ENCODE measurements around the gene CACNB4. TPM values are rescaled to one million over a fixed set of nuclear protein-coding genes. Genes with fewer than 3 reads are reported as not detected.

CACNB4 gene
- polyA plus RNA-seq, 1 of the 3 experiments (the other 2 are of a cell fraction), result 0.18 TPM

DNA sequence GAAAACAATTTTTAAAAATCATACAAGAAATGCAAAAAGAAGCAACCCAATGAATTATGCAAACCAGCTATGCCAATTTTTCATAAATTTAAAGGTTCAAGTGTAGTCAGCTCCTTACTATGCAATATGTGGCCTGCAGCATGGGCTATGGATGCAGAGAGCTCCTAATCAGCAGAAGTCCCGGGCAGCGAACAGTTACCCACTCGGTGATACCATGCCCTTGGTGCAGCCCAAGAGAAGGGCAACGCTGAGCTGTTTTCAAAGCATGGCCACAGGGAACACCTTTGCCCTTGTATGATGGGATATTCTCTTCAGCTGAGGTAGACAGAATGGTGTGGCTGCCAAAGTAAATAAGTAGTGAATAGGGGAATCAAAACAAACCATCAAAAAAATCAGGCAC is 253.4 kb downstream of the CACNB4 start:
- Histone ChIP-seq H2AFZ (ENCODE audit: low read depth) (no peak overlapping the region), H3K9me2 (no peaks in the 10 kb centered on the region), H3K9me3 (no peaks in the 10 kb centered on the region), H3K4me2 (no peak overlapping the region), H3K36me3 (replicated peaks in 1 of 2; ENCODE audit: control insufficient read depth in 1 of 2, insufficient read depth in 2 of 2, low read length in 1 of 2) (no peaks in the 10 kb centered on the region), H4K20me1 (ENCODE audit: insufficient read depth) (no peaks in the 10 kb centered on the region), H3K4me1 (ENCODE audit: control insufficient read depth in 1 of 2, insufficient read depth in 2 of 2, low read depth in 1 of 2, low read length in 1 of 2) (peaks cover 0 to 4% of the 10 kb centered on the region in 2 experiments; a peak in 1 of 4 replicates), H3K79me2 (ENCODE audit: insufficient read depth) (no peaks in the 10 kb centered on the region), H3K27ac (ENCODE audit: low read depth in 2 of 2, low read length in 1 of 2) (no peak overlapping the region), H3K27me3 (ENCODE audit: insufficient read depth) (no peaks in the 10 kb centered on the region), H3K4me3 (ENCODE audit: low read depth in 2 of 2, low read length in 1 of 2) (no peak overlapping the region), H3K9ac (no peak overlapping the region), H3F3A (replicated peaks; ENCODE audit: insufficient read depth) (no peaks in the 10 kb centered on the region)
- CTCF ChIA-PET, result no interaction called here
- POLR2A ChIA-PET, result interaction anchor here (0.9 kb wide), 1 partner anchor 17 kb away, joined by 3 read pairs; no protein-coding TSS in a partner anchor
- TF ChIP-seq SMC3 (IDR thresholded peaks at IDR 0.05; ENCODE audit: low read depth, low read length), result no peak
- no peak for TF ChIP-seq EZH2phosphoT487 (IDR thresholded peaks at IDR 0.05; ENCODE audit: borderline replicate concordance, low read depth)
- TF ChIP-seq MAX (IDR thresholded peaks at IDR 0.05; ENCODE audit: low read depth), result no peak
- TF ChIP-seq ZBTB33 (IDR thresholded peaks at IDR 0.05; ENCODE audit: borderline replicate concordance, low read depth), result no peak
- TF ChIP-seq FOXM1 (IDR thresholded peaks at IDR 0.05; ENCODE audit: low read depth), result no peak
- no peak for TF ChIP-seq MXI1 (IDR thresholded peaks at IDR 0.05; ENCODE audit: low read depth, low read length)
- no peak for DNase-seq
- WGBS (ENCODE audit: low lambda C conversion rate), result 72% methylated on average over 4 of the region's 4 CpGs

- Histone ChIP-seq H3K79me2 (ENCODE audit: insufficient read depth) (no peaks in the 10 kb centered on the region), H2AFZ (ENCODE audit: low read depth) (no peak overlapping the region), H3F3A (replicated peaks; ENCODE audit: insufficient read depth) (no peaks in the 10 kb centered on the region), H3K4me3 (ENCODE audit: low read depth in 2 of 2, low read length in 1 of 2) (no peak overlapping the region), H3K9ac (no peak overlapping the region), H3K9me3 (no peaks in the 10 kb centered on the region), H3K4me1 (ENCODE audit: control insufficient read depth in 1 of 2, insufficient read depth in 2 of 2, low read depth in 1 of 2, low read length in 1 of 2) (peaks cover 0 to 4% of the 10 kb centered on the region in 2 experiments; a peak in 1 of 4 replicates), H4K20me1 (ENCODE audit: insufficient read depth) (no peaks in the 10 kb centered on the region), H3K27me3 (ENCODE audit: insufficient read depth) (no peaks in the 10 kb centered on the region), H3K4me2 (no peak overlapping the region), H3K36me3 (replicated peaks in 1 of 2; ENCODE audit: control insufficient read depth in 1 of 2, insufficient read depth in 2 of 2, low read length in 1 of 2) (no peaks in the 10 kb centered on the region), H3K27ac (ENCODE audit: low read depth in 2 of 2, low read length in 1 of 2) (no peak overlapping the region), H3K9me2 (no peaks in the 10 kb centered on the region)
- POLR2A ChIA-PET, result no interaction called here
- DNase-seq, result no peak
- CTCF ChIA-PET, result interaction anchor here (0.5 to 0.8 kb wide), 2 partner anchors 192 to 333 kb away, joined by 3 read pairs; no protein-coding TSS in a partner anchor
- 49% methylated on average over 6 of the region's 6 CpGs for WGBS (ENCODE audit: low lambda C conversion rate)
- TF ChIP-seq POLR2AphosphoS5 (IDR thresholded peaks at IDR 0.05; ENCODE audit: low read depth, low read length) (no peak), NFIC (IDR thresholded peaks at IDR 0.05; ENCODE audit: borderline replicate concordance) (no peak), JUND (IDR thresholded peaks at IDR 0.05) (no peak), EP300 (IDR thresholded peaks at IDR 0.05; ENCODE audit: borderline replicate concordance in 1 of 2, low read depth in 1 of 2, low read length in 1 of 2) (no peak), RFX5 (IDR thresholded peaks at IDR 0.05; ENCODE audit: low read length) (no peak), REST (IDR thresholded peaks at IDR 0.05; ENCODE audit: low read depth, low read length) (no peak), NRF1 (IDR thresholded peaks at IDR 0.05; ENCODE audit: low read depth, low read length) (no peak), SIN3A (IDR thresholded peaks at IDR 0.05; ENCODE audit: borderline replicate concordance, low read depth, low read length) (no peak), TCF12 (IDR thresholded peaks at IDR 0.05) (no peak), USF1 (IDR thresholded peaks at IDR 0.05; ENCODE audit: borderline replicate concordance, low read depth) (no peak)
- TF ChIP-seq, protein P1, sequence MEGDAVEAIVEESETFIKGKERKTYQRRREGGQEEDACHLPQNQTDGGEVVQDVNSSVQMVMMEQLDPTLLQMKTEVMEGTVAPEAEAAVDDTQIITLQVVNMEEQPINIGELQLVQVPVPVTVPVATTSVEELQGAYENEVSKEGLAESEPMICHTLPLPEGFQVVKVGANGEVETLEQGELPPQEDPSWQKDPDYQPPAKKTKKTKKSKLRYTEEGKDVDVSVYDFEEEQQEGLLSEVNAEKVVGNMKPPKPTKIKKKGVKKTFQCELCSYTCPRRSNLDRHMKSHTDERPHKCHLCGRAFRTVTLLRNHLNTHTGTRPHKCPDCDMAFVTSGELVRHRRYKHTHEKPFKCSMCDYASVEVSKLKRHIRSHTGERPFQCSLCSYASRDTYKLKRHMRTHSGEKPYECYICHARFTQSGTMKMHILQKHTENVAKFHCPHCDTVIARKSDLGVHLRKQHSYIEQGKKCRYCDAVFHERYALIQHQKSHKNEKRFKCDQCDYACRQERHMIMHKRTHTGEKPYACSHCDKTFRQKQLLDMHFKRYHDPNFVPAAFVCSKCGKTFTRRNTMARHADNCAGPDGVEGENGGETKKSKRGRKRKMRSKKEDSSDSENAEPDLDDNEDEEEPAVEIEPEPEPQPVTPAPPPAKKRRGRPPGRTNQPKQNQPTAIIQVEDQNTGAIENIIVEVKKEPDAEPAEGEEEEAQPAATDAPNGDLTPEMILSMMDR (IDR thresholded peaks at IDR 0.05), result no peak
- TF ChIP-seq, protein P2, sequence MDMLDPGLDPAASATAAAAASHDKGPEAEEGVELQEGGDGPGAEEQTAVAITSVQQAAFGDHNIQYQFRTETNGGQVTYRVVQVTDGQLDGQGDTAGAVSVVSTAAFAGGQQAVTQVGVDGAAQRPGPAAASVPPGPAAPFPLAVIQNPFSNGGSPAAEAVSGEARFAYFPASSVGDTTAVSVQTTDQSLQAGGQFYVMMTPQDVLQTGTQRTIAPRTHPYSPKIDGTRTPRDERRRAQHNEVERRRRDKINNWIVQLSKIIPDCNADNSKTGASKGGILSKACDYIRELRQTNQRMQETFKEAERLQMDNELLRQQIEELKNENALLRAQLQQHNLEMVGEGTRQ (IDR thresholded peaks at IDR 0.05; ENCODE audit: borderline replicate concordance, low read depth, low read length), result no peak
Measured at GRCh38 chr2:151844211-151844896, 254.5 kb downstream of the CACNB4 start.

Measured in SK-N-SH (cell line).